CD4-positive, CD25-positive, alpha-beta regulatory T cell (primary cell): ENCODE data around the gene NXPE1. TPM values are rescaled to one million over a fixed set of nuclear protein-coding genes. Genes with fewer than 3 reads are reported as not detected.

Experiments
- ATAC-seq, 2 donors: fragments of 150-1000 bp; cut with Tn5 transposase; one replicate each; pipeline ENCODE4 v1.10.0; 2021; ENCODE audit warnings: low read depth in 2 of 2, moderate number of reproducible peaks in 2 of 2, moderate library complexity in 1 of 2
- DNase-seq, 3 donors: peaks; one replicate each; pipeline versions ENCODE4 v3.0.0 to v3.0.0-alpha.2; 2012 to 2022; ENCODE audit warnings: mixed read lengths in 1 of 3
- H3K27ac ChIP-seq: one replicate; pipeline ENCODE4 v1.7.0; 2013; ENCODE audit warnings: mild to moderate bottlenecking, low read length; ENCODE audit not compliant: insufficient read depth, poor library complexity, severe bottlenecking
- H3K27me3 ChIP-seq: one replicate; pipeline ENCODE4 v1.7.0; 2013; ENCODE audit warnings: low read length; ENCODE audit not compliant: control insufficient read depth, insufficient read depth
- H3K36me3 ChIP-seq: one replicate; pipeline ENCODE4 v1.7.0; 2013; ENCODE audit warnings: mild to moderate bottlenecking, low read length, moderate library complexity; ENCODE audit not compliant: control insufficient read depth, insufficient read depth
- H3K4me1 ChIP-seq: 2 replicates; pipeline ENCODE4 v1.7.0; 2013; ENCODE audit warnings: mild to moderate bottlenecking, low read length; ENCODE audit not compliant: insufficient read depth, control insufficient read depth, poor library complexity, severe bottlenecking
- H3K4me3 ChIP-seq: one replicate; pipeline ENCODE4 v1.7.0; 2013; ENCODE audit warnings: low read depth, mild to moderate bottlenecking, low read length, moderate library complexity
- H3K9me3 ChIP-seq, 2 experiments: 1 replicate in 1 of 2; 2 replicates in 1 of 2; pipeline ENCODE4 v1.7.0; 2013; ENCODE audit warnings: low read length in 2 of 2, mild to moderate bottlenecking in 1 of 2, moderate library complexity in 1 of 2; ENCODE audit not compliant: control insufficient read depth in 2 of 2
- H3K27ac Mint-ChIP-seq, 3 donors: one replicate each; pipeline ENCODE4 v1.8.0; 2020 to 2022; ENCODE audit warnings: mild to moderate bottlenecking in 3 of 3, mixed read lengths in 3 of 3, moderate library complexity in 2 of 3
- H3K27me3 Mint-ChIP-seq: one replicate; pipeline ENCODE4 v1.8.0; 2022; ENCODE audit warnings: mild to moderate bottlenecking, mixed read lengths
- H3K36me3 Mint-ChIP-seq: one replicate; pipeline ENCODE4 v1.8.0; 2020; ENCODE audit warnings: mixed read lengths
- H3K4me1 Mint-ChIP-seq, 4 donors: one replicate each; pipeline ENCODE4 v1.8.0; 2020 to 2022; ENCODE audit warnings: mixed read lengths in 4 of 4, mild to moderate bottlenecking in 1 of 4
- H3K4me3 Mint-ChIP-seq, 4 donors: one replicate each; pipeline ENCODE4 v1.8.0; 2020 to 2022; ENCODE audit warnings: mild to moderate bottlenecking in 4 of 4, mixed read lengths in 4 of 4, moderate library complexity in 3 of 4
- H3K9me3 Mint-ChIP-seq, 7 donors: one replicate each; pipeline ENCODE4 v1.8.0; 2020 to 2022; ENCODE audit warnings: mixed read lengths in 7 of 7, mild to moderate bottlenecking in 3 of 7, moderate library complexity in 2 of 7
- polyA plus RNA-seq, 4 donors: library from polyadenylated mRNA; unstranded; fragments of 300-500 nt; fragmentation: Illumina TruSeq; gene quantifications; one replicate each; pipeline ENCODE4 v1.2.3, GENCODE V29; 2021
- total RNA-seq: library from RNA; stranded (reverse); gene quantifications from one replicate; pipeline ENCODE4 v1.2.3, GENCODE V29; 2022

NXPE1 gene
- total and polyA plus RNA-seq, 5 donors from 2014 or later: not detected

DNA sequence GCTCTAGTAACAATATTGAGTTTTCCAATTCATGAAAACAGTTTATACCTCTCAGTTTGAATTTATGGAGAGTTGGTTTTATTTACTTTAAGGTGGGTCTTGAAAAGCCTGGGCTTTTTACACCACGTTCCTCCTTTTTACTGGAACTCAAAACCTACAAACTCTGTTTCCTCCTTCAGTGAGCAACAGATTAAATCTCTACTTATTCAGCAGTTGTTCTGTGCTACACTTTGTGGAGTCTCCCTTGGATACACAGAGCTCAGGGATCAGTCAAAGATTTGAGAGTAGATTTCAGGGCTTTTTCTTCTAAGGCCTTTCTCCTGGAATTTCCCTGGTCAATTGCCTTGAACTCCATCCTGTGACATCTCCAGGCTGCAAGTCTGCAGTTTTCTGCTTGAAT is 3.5 kb downstream of the NXPE1 start:
- Mint-ChIP-seq H3K36me3 (no peaks in the 10 kb centered on the region), H3K4me1 (no peaks in the 10 kb centered on the region), H3K4me3 (no peak overlapping the region), H3K27me3 (no peaks in the 10 kb centered on the region), H3K27ac (no peak overlapping the region), H3K9me3 (no peaks in the 10 kb centered on the region)
- Histone ChIP-seq H3K27me3 (no peaks in the 10 kb centered on the region), H3K4me1 (no peaks in the 10 kb centered on the region), H3K9me3 (no peaks in the 10 kb centered on the region), H3K27ac (no peak overlapping the region), H3K4me3 (no peak overlapping the region), H3K36me3 (no peaks in the 10 kb centered on the region)
- DNase-seq: no peak
- no peak for ATAC-seq

DNA sequence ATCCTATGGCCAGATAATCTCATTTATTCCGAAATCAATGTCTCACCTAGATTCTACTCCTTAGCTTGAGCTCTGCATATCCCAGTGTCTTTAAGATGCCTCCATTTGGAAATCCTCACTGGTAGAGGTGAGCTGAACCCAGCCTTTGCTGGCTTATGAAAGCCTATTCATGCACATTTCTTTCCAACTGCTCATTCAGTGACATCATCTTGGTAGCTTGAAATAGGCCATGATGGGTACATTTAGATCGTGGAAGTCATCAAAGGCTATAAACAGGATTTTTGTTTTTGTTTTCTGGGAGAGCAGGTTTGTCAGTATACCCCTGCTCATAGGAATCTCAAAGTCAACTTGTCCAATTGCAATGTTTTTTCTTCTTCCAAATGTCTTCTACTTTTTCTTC is 6.0 kb downstream of the NXPE1 start:
- Histone ChIP-seq H3K27me3 (no peaks in the 10 kb centered on the region), H3K36me3 (no peaks in the 10 kb centered on the region), H3K4me3 (no peak overlapping the region), H3K4me1 (no peaks in the 10 kb centered on the region), H3K9me3 (no peaks in the 10 kb centered on the region), H3K27ac (no peak overlapping the region)
- no peak overlapping the region for H3K4me3 Mint-ChIP-seq
- DNase-seq: no peak
- H3K36me3 Mint-ChIP-seq: no peaks in the 10 kb centered on the region
- H3K27ac Mint-ChIP-seq: no peak overlapping the region
- H3K9me3 Mint-ChIP-seq: peaks cover 0 to 1% (median 0%) of the 10 kb centered on the region in 7 donors
- no peak for ATAC-seq
- no peaks in the 10 kb centered on the region for H3K27me3 Mint-ChIP-seq
- H3K4me1 Mint-ChIP-seq: no peaks in the 10 kb centered on the region

DNA sequence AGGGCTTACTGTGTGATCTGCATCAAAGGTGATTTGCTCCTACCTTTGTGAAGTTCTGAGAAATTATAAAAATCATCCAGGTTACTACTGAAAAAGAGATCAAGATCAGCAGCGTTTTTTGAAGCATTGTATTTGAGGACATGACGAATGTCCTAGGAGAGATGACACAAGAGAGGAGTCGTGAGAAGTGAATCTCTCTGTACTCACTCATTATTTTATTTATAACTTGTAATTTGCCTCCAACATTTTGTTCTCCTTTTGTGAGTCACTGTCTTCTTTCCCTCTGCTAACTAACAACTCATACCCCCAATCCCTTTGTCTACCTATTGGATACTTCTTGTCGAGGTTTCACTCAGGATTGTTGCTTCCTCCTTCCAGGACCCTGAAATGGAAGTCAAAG is 8.6 kb downstream of the NXPE1 start:
- Mint-ChIP-seq H3K4me1 (no peaks in the 10 kb centered on the region), H3K27me3 (peaks cover 6% of the 10 kb centered on the region), H3K9me3 (peaks cover 0 to 2% (median 0%) of the 10 kb centered on the region in 7 donors), H3K27ac (no peak overlapping the region), H3K4me3 (no peak overlapping the region), H3K36me3 (no peaks in the 10 kb centered on the region)
- no peaks in the 10 kb centered on the region for H3K4me1 ChIP-seq
- H3K9me3 ChIP-seq: no peaks in the 10 kb centered on the region
- DNase-seq: no peak
- no peaks in the 10 kb centered on the region for H3K27me3 ChIP-seq
- no peak overlapping the region for H3K27ac ChIP-seq
- no peak for ATAC-seq
- no peaks in the 10 kb centered on the region for H3K36me3 ChIP-seq
- no peak overlapping the region for H3K4me3 ChIP-seq

DNA sequence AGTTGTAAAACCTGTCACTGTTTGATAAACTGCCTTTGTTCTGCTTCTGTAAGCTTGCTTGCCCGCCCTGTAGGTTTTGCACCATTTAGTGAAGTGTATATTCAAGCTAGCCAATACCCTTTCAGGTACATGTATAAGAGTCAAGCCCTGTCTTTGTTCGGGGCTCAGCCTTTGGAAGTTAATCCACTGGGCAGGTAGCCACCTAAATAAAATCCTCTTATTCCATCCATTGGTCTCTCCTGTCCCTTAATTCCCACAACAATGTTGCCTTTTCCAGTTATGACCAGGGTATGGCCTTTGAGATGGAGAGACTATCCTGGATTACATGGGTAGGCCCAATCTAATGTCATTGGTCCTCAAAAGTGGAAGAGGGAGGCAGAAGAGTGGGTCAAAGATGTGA is 34.0 kb downstream of the NXPE1 start:
- H3K36me3 ChIP-seq: no peaks in the 10 kb centered on the region
- ATAC-seq: no peak
- Mint-ChIP-seq H3K36me3 (no peaks in the 10 kb centered on the region), H3K9me3 (peaks cover 0 to 14% (median 4%) of the 10 kb centered on the region in 7 donors), H3K4me1 (no peaks in the 10 kb centered on the region), H3K4me3 (no peak overlapping the region), H3K27me3 (peaks cover 5% of the 10 kb centered on the region), H3K27ac (no peak overlapping the region)
- no peak overlapping the region for H3K4me3 ChIP-seq
- H3K27me3 ChIP-seq: no peaks in the 10 kb centered on the region
- H3K4me1 ChIP-seq: no peaks in the 10 kb centered on the region
- peaks cover 7 to 8% of the 10 kb centered on the region in 2 experiments for H3K9me3 ChIP-seq
- no peak for DNase-seq
- H3K27ac ChIP-seq: no peak overlapping the region

DNA sequence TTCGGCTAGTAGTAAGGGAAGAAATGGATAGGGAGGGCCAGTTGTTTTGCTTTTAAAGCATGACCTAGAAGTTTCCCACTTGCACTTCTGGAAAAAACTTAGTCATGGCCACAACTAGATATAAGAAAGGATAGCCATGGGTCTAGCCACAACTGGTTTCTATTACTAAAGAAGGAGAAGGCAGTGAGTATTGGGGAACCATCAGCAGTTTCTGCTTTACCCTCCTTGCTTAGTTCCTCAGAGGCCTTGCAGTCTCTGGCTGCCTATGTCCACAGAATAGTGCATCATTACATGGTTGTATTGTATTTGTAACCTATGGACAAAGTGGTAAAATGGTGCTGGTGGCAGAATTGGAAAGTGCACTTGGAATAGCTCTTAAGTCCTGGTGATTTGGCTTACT is 35.6 kb downstream of the NXPE1 start:
- H3K4me3 ChIP-seq: no peak overlapping the region
- peaks cover 7 to 8% of the 10 kb centered on the region in 2 experiments for H3K9me3 ChIP-seq
- no peaks in the 10 kb centered on the region for H3K4me1 Mint-ChIP-seq
- no peaks in the 10 kb centered on the region for H3K36me3 Mint-ChIP-seq
- H3K27ac Mint-ChIP-seq: no peak overlapping the region
- H3K4me1 ChIP-seq: no peaks in the 10 kb centered on the region
- peaks cover 9% of the 10 kb centered on the region for H3K27me3 Mint-ChIP-seq
- no peak for ATAC-seq
- no peak overlapping the region for H3K4me3 Mint-ChIP-seq
- no peak overlapping the region for H3K27ac ChIP-seq
- no peaks in the 10 kb centered on the region for H3K36me3 ChIP-seq
- H3K27me3 ChIP-seq: no peaks in the 10 kb centered on the region
- H3K9me3 Mint-ChIP-seq: peaks cover 0 to 14% (median 4%) of the 10 kb centered on the region in 7 donors
- DNase-seq: no peak

DNA sequence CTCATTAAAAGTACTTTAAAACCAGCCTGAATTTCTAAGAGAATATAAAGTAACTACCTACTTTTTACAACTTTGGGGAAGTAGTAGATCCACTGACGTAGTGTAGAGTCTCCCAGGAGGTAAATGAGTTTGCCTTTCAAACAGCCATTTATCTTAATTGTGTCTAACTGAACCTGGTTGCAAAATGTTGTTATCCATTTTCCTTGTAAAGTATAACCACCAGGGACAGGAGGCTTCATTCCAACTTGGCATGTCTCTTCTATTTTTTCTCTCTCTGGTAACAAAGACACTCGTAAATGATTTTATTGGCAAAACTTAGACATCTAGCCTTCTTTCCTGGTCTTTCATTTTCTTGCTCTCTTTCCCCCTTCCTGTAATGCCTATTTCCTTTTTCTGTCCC is 36.9 kb downstream of the NXPE1 start:
- Mint-ChIP-seq H3K27ac (no peak overlapping the region), H3K36me3 (no peaks in the 10 kb centered on the region), H3K27me3 (peaks cover 9% of the 10 kb centered on the region), H3K4me3 (no peak overlapping the region), H3K4me1 (no peaks in the 10 kb centered on the region), H3K9me3 (peaks cover 0 to 14% (median 4%) of the 10 kb centered on the region in 7 donors)
- H3K36me3 ChIP-seq: no peaks in the 10 kb centered on the region
- no peaks in the 10 kb centered on the region for H3K27me3 ChIP-seq
- ATAC-seq (no peak), DNase-seq (no peak)
- no peaks in the 10 kb centered on the region for H3K4me1 ChIP-seq
- no peak overlapping the region for H3K27ac ChIP-seq
- no peak overlapping the region for H3K4me3 ChIP-seq
- peaks cover 7 to 8% of the 10 kb centered on the region in 2 experiments for H3K9me3 ChIP-seq

DNA sequence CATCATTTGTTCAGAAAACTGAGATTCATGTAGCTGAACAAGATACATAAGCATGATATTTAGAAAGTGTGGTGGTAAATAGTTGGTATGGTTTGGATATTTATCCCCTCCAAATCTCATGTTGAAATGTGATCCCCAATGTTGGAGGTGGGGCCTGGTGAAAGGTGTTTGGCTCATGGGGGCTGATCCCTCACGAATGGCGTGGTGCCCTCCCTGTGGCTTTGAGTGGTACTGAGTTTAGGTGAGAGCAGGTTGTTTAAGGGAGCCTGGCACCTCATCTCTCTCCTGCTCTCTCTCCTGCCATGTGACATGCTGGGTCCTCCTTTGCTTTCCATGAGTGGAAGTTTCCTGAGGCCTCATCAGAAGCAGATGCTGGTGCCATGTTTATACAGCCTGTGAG is 48.1 kb downstream of the NXPE1 start:
- Mint-ChIP-seq H3K4me1 (no peaks in the 10 kb centered on the region), H3K4me3 (no peak overlapping the region), H3K27me3 (peaks cover 8% of the 10 kb centered on the region), H3K27ac (no peak overlapping the region), H3K36me3 (no peaks in the 10 kb centered on the region), H3K9me3 (peaks cover 0 to 3% (median 0%) of the 10 kb centered on the region in 7 donors)
- Histone ChIP-seq H3K27ac (no peak overlapping the region), H3K27me3 (no peaks in the 10 kb centered on the region), H3K9me3 (no peaks in the 10 kb centered on the region), H3K4me1 (no peaks in the 10 kb centered on the region), H3K4me3 (no peak overlapping the region), H3K36me3 (no peaks in the 10 kb centered on the region)
- no peak for ATAC-seq
- DNase-seq: no peak

DNA sequence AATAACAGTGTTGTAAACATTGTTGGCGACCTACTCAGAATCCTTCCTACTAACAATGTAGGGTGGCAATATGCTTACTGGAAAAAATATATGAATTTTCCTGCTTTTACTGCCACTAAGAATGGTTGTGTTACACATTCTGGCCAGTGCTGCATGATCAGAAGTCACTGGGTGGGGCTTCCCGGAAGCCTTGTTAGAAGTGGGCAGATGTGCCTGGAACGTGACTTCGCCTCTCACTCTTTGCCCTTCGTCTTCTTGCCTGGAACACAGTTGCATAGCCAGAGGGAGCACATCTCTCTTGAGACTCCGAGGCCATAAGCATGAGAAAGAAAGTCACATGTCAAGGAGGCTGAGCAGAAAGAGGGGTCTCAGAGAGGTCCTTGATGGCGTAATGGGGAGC is 48.6 kb downstream of the NXPE1 start:
- Histone ChIP-seq H3K9me3 (no peaks in the 10 kb centered on the region), H3K36me3 (no peaks in the 10 kb centered on the region), H3K27ac (no peak overlapping the region), H3K4me1 (no peaks in the 10 kb centered on the region), H3K27me3 (no peaks in the 10 kb centered on the region), H3K4me3 (no peak overlapping the region)
- H3K27me3 Mint-ChIP-seq: peaks cover 8% of the 10 kb centered on the region
- no peaks in the 10 kb centered on the region for H3K4me1 Mint-ChIP-seq
- DNase-seq (no peak), ATAC-seq (no peak)
- no peaks in the 10 kb centered on the region for H3K36me3 Mint-ChIP-seq
- no peak overlapping the region for H3K4me3 Mint-ChIP-seq
- no peak overlapping the region for H3K27ac Mint-ChIP-seq
- peaks cover 0 to 5% (median 2%) of the 10 kb centered on the region in 7 donors for H3K9me3 Mint-ChIP-seq
